ENCODE data around the gene UHRF1.

Gene UHRF1

DNA sequence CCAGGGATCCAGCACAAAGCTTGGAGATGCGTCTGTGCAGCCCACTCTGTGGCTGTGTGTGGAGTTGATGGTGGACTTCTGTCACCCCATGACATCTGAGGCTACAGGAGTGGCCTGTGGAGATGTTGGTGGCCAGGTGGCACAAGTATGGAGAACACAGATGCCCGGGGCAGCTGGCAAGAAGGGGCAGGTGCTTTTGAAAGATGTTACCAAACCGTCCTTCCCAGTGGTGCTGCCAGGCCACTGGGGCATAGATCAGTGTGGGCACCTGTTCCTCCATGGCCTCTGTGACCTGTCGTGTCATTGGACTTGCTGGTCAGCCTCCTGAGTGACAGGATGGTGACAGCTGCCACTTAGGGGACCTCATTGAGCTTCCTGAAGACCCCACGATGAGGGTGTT, 95.8 kb downstream of the UHRF1 start:
- DNase-seq (ENCODE audit: insufficient read length): no peak
- FAIRE-seq: no peak
- TF ChIP-seq POLR2A (IDR thresholded peaks at IDR 0.05; ENCODE audit: low read depth, low read length) (no peak), POLR2AphosphoS5 (IDR thresholded peaks at IDR 0.05; ENCODE audit: low read depth, low read length) (no peak), TAF1 (IDR thresholded peaks at IDR 0.05; ENCODE audit: borderline replicate concordance, low read depth, low read length) (no peak)

DNA sequence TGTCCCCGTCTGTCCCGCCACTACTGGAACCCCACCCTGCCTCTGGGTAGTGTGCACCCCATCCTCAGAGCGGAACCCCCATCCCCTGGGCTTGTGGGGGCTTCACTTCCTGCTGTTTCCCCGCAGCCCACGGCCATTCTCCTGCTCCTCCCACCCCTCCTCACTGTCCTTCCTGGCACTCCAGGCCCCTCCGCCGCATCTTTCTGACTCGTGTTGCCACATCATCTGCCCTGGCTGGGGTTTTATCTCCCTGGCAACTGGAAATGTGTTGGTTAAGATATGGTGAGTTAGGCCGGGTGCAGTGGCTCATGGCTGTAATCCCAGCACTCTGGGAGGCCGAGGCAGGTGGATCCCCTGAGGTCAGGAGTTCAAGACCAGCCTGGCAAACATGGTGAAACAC, 96.9 kb downstream of the UHRF1 start:
- no peak for FAIRE-seq
- no peak for DNase-seq (ENCODE audit: insufficient read length)
- TF ChIP-seq TAF1 (IDR thresholded peaks at IDR 0.05; ENCODE audit: borderline replicate concordance, low read depth, low read length): no peak
- TF ChIP-seq POLR2AphosphoS5 (IDR thresholded peaks at IDR 0.05; ENCODE audit: low read depth, low read length): no peak

DNA sequence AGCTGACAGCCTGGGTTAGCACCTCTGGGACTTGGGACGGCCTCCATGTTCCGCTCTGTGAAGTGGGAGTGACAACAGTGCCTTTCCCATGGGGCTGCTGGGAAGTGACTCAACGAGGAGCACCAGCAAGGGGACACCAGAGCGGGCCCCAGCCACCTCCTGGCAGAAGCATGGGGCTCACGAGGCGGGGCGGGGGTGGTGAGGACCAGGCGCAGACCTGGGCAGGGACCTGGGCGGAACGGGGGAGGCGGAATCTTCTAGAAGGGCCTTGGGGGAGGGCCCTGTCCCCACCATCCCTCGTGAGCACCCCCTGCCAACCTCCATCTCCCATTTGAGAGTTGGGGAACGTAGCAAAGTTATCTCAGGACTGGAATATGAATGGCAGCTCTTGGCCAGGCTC, 97.5 kb downstream of the UHRF1 start:
- TF ChIP-seq POLR2A (IDR thresholded peaks at IDR 0.05; ENCODE audit: low read depth, low read length): no peak
- no peak for TF ChIP-seq POLR2AphosphoS5 (IDR thresholded peaks at IDR 0.05; ENCODE audit: low read depth, low read length)
- no peak for TF ChIP-seq TAF1 (IDR thresholded peaks at IDR 0.05; ENCODE audit: borderline replicate concordance, low read depth, low read length)
- no peak for FAIRE-seq
- no peak for DNase-seq (ENCODE audit: insufficient read length)
